HG03175 (cell line): Measurements from ENCODE around the gene SYNPR.

Experiments used
- ATAC-seq: cut with Tn5 transposase; IDR thresholded peaks from one replicate; pipeline ENCODE4 v1.9.1; 2021; ENCODE audit warnings: mild to moderate bottlenecking, moderate library complexity; ENCODE audit not compliant: unreplicated experiment

SYNPR gene

GRCh38 chr3:63467392-63467791 lies 189.3 kb downstream of the SYNPR start:
- ATAC-seq, result no peak

- no peak for ATAC-seq
Observed at GRCh38 chr3:63470745-63471144, 192.6 kb downstream of the SYNPR start.

GRCh38 chr3:63471781-63472180 lies 193.7 kb downstream of the SYNPR start:
- ATAC-seq, result no peak

- ATAC-seq, result no peak
Observed at GRCh38 chr3:63473641-63474166, 195.6 kb downstream of the SYNPR start.

GRCh38 chr3:63474828-63475518 lies 196.9 kb downstream of the SYNPR start:
- no peak for ATAC-seq

GRCh38 chr3:63477494-63478129 lies 199.5 kb downstream of the SYNPR start:
- no peak for ATAC-seq

- ATAC-seq, result no peak
Observed at GRCh38 chr3:63478990-63479660, 201.0 kb downstream of the SYNPR start.

- no peak for ATAC-seq
Observed at GRCh38 chr3:63479661-63480035, 201.5 kb downstream of the SYNPR start.

GRCh38 chr3:63481627-63482026 lies 203.5 kb downstream of the SYNPR start:
- ATAC-seq, result no peak

GRCh38 chr3:63482341-63482740 lies 204.2 kb downstream of the SYNPR start:
- ATAC-seq, result no peak

- ATAC-seq, result no peak
Observed at GRCh38 chr3:63492464-63492863, 214.4 kb downstream of the SYNPR start.

GRCh38 chr3:63493101-63493500 lies 215.0 kb downstream of the SYNPR start:
- ATAC-seq, result no peak

- ATAC-seq, result no peak
Observed at GRCh38 chr3:63494646-63495045, 216.5 kb downstream of the SYNPR start.

GRCh38 chr3:63497641-63498040 lies 219.5 kb downstream of the SYNPR start:
- ATAC-seq, result no peak

GRCh38 chr3:63500196-63500595 lies 222.1 kb downstream of the SYNPR start:
- ATAC-seq, result no peak

- ATAC-seq, result no peak
Observed at GRCh38 chr3:63508305-63508704, 230.2 kb downstream of the SYNPR start.

GRCh38 chr3:63508771-63509170 lies 230.7 kb downstream of the SYNPR start:
- no peak for ATAC-seq

GRCh38 chr3:63513791-63514190 lies 235.7 kb downstream of the SYNPR start:
- ATAC-seq, result no peak

- no peak for ATAC-seq
Observed at GRCh38 chr3:63514678-63515077, 236.6 kb downstream of the SYNPR start.

GRCh38 chr3:63519426-63519825 lies 241.3 kb downstream of the SYNPR start:
- ATAC-seq, result no peak

- ATAC-seq, result no peak
Observed at GRCh38 chr3:63521657-63522056, 243.5 kb downstream of the SYNPR start.

GRCh38 chr3:63523100-63523499 lies 245.0 kb downstream of the SYNPR start:
- ATAC-seq, result no peak
